Stimulated activated CD8-positive, alpha-beta memory T cell treated with anti-CD3 and anti-CD28 coated beads, Interleukin-4, amount 100 ng/mL, for 48 hours (primary cell): ENCODE measurements around the gene LAMTOR1.
"Not testable (repeated sequence)": the region's sequence is repeated elsewhere in the genome, so short reads cannot be mapped to it uniquely, and the experiment has no call there.

Experiments
- DNase-seq: peaks from one replicate; pipeline ENCODE4 v3.0.0-alpha.2; 2020

Gene LAMTOR1

DNA sequence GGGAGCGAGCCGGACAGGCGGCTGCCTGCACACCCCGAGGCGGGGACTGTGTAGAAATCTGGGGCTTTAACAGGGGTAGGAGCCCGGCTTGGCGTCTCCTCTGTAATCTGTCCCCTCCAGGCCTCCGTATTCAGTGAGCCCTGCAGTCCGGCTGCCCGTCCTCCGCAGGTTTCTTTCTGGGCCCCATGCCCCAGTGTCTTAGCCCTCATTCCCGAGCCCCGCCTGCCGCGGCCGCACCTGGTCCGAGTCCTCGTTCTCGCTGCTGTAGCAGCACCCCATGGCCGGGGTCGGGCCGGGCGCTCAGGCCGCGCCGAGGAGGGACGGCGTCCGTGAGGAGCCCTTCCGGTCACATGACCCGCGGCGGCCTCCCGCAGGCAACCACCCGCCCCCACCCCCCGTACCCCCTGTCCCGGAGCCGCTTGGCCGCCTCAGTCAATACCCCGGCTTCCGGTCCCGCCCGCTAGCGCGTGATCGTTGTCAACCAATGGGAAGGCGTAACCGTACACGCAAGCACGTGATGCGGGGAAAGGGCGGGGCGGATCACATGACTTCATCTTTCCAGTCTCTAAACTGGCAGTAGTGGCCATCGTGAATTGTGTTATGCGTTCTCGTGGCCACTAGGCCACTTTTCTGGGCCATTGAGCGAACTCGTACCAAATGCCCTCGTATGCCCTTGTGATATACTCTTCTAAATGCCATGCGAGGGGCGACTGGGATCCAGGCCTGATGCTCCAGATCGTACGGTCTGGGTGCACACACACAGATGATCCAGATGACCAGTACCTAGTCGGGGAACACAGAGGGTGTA lies at the start of gene LAMTOR1:
TSS of gene LAMTOR1 (minus strand) at position 352 of the 808 bp plus-strand sequence. CDS start at position 279, 73 bp downstream.
- DNase-seq, result peak; percentile 99

DNA sequence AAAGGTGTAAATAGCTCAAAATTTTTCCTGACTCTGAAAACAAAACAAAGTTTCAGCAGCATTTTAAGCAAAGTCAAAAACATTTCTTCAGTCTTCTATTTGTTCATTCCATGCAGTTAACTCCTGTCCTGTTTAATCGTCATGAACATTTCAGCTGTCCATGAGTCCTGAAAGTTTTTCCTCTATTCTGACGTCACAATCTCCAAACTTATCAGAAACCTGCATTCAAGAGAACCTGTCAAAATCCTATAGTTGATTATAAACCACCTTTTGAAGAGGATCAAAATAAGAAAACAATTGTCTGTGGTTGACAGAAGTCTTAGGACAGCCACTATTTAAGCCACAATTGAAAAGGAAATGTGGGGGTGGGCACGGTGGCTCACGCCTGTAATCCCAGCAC lies 47.8 kb upstream of the LAMTOR1 start:
- no peak for DNase-seq

GRCh38 chr11:72146625-72147024 lies 43.5 kb upstream of the LAMTOR1 start:
- no peak for DNase-seq

DNA sequence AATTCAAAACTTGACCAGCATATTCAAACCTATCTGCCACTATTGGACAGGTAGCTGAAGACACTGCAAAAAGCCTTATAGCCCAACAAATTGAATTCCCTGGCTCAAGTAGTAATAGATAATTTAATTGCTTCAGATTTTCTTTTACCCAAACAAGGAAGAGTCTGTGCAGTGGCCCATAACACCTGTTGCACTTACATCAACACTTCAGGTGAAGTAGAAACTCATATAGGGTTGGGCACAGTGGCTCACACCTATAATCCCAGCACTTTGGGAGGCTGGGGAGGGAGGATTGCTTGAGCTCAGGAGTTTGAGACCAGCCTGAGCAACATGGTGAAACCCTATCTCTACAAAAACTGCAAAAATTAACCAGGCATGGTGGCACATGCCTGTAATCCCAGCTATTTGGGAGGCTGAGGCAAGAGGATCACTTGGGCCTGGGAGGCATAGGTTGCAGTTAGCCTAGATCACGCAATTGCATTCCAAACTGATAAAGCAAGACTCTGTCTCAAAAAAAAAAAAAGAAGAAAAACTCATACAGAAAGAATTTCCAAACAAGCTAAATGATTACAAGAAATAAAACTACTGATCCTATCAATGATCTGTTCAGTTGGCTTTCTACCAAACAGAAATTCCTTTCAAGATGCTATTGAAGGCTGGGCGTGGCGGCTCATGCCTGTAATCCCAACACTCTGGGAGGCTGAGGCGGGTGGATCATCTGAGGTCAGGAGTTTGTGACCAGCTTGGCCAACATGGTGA lies 41.9 kb upstream of the LAMTOR1 start:
- no peak for DNase-seq

GRCh38 chr11:72142543-72142942 lies 39.4 kb upstream of the LAMTOR1 start:
- not testable (repeated sequence) for DNase-seq

DNA sequence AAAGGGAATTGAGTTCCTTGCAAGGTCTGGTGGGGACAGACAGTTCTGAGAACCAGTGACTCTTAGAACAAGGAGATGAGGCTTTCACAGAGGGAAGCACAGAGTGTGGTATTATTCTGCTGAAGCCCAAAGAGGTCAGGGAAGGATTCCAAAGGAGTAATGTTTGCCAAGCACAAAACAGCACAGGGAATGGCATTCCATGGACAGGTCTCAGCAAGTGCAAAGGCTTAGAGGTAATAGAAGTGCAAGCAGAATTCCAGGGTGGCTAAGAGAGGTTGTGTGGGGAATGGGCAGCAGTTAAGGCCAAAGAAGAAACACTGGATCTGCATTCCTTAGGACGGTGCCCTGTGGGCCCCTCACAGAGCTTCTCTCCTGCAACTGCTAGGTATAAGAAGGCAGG lies 39.0 kb upstream of the LAMTOR1 start:
- DNase-seq, result not testable (repeated sequence)

DNA sequence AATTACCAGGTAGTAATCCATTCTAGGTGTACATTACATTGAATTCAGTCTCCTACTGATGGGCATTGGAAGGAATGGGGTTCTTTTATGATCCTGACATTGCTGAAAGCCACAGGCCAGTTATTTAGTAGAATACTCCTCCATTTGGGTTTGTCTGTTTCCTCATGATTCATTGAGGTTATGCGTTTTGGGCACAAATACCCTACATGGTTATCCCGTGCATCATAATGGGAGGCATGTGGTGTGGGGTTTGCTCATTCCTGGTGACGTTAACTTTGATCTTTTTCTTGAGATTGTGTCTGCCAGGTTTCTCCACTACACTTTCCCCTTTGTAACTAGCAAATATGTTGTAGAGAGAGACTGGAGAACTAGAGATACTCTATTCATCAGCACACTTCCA lies 38.0 kb upstream of the LAMTOR1 start:
- DNase-seq, result peak; percentile 64

GRCh38 chr11:72140661-72141060 lies 37.6 kb upstream of the LAMTOR1 start:
- no peak for DNase-seq

DNA sequence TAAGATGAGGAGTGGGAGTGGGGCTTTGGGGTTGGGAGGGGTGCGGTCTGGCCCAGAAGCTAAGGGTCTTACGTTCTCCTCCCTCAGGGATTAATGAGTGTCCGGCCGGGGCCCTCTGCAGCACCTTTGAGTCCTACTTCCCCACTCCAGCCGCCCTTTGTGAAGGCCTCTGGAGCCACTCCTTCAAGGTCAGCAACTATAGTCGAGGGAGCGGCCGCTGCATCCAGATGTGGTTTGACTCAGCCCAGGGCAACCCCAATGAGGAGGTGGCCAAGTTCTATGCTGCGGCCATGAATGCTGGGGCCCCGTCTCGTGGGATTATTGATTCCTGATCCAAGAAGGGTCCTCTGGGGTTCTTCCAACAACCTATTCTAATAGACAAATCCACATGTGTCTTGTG lies 36.4 kb upstream of the LAMTOR1 start:
- no peak for DNase-seq

DNA sequence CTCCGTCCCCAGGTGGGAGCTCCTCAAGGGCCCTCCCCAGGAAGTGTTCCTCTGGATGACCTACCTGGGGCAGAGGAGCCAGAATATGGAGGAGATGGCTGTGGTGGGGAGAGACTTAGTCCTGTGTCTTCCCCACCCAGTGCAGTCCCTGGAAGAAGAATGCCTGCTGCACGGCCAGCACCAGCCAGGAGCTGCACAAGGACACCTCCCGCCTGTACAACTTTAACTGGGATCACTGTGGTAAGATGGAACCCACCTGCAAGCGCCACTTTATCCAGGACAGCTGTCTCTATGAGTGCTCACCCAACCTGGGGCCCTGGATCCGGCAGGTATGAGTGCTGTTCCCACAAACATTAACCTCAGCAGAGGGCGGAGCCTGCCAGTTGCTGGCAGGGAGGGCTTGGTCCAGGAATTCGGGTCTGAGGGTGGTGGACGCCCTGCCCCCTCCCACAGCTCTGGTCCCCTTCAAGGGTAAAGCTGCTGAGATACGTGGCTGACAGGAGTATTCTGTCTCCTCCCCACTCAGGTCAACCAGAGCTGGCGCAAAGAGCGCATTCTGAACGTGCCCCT lies 35.8 kb upstream of the LAMTOR1 start:
- no peak for DNase-seq

- no peak for DNase-seq
These were observed 33.7 kb upstream of the LAMTOR1 start for GRCh38 chr11:72136684-72137262.

DNA sequence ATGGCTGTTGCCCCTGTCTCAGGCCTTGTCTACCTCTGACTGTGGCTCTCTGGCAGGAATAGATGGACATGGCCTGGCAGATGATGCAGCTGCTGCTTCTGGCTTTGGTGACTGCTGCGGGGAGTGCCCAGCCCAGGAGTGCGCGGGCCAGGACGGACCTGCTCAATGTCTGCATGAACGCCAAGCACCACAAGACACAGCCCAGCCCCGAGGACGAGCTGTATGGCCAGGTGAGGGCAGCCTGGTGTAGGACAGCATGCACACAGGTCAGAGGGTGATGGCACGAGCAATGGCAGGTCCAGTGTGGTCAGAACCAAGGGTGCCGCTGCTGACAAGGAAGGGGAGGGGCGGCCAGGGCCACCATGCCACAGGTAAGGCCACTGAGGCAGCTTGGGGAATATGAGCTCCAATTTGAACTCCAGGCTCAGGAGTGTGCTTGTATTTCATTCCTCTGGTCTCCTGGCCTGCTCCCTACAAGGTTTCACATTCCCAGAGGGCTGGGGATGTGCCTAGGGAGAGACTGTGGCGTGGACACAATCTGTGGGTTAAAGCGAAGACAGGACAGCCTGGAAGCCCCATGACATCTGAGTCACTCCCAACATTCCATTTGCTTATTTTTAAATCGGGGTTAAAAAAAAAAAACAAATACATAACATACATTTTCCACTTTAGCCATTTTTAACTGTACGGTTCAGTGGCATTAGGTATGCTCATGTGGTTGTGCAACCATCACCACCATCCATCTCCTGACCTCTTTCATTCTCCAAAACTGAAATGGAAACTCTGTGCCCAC lies 33.0 kb upstream of the LAMTOR1 start:
- DNase-seq, result no peak

DNA sequence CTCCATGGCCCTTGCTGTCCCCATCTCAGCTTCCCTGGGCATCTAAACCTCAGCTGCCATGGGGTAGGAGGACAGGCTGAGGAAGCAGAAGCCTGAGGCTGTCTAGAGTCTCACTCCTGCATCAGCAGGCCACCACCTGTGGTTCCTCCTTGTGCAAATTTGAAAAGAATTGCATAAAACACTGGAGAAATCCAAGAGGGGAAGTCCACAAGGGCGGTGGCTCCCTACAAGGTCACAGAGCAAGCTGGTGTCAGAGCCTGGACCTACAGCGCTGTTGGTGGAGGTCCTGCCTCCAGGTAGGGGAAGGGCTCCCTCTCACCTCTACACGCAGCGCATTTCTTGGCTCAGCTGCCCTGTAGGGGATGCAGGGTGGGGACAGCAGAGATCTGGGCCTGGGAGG lies 32.4 kb upstream of the LAMTOR1 start, which contains the start of gene FOLR3:
TSS of gene FOLR3 (plus strand) at position 253 of the 400 bp plus-strand sequence. CDS start 228 bp downstream, outside the sequence.
- not testable (repeated sequence) for DNase-seq

DNA sequence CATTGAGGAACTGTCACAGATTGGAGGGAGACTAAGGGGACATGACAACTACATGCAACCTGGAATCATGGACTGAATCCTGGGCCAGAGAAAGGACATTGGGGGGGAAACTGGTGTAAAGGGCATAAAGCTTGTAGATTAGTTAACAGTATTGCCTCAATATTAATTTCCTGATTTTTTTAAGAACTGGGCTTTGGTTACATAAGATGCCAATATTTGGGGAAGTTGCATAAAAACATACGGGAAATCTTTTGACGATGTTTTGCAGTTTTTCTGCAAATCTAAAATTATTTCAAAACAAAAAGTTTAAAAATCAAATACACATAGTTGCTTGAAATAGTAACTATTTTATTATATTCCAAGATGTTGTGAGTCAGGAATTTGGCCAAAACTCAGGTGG lies 29.5 kb upstream of the LAMTOR1 start:
- DNase-seq, result no peak

DNA sequence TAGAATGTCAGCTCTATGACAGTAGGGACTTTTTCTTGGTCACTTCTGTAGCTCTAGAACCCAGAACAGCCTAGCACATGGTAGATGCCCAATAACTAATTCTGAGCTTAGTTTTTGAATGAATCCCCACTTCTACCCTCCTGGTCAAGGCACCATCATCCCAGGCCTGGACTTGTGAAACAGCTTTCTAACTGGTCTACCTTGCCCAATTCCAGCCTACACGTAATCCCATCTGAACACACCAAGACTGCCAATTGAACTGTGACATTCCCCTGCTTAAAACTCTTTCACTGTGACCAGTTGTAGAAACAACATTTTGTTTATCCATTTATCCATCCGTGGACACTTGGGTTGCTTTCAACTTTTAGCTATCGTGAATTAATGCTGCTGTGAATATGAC lies 26.3 kb upstream of the LAMTOR1 start:
- DNase-seq, result no peak

- DNase-seq, result no peak
These were observed 24.8 kb upstream of the LAMTOR1 start for GRCh38 chr11:72127923-72128322.

- no peak for DNase-seq
These were observed 22.9 kb upstream of the LAMTOR1 start for GRCh38 chr11:72125956-72126355.

GRCh38 chr11:72124046-72124445 lies 20.9 kb upstream of the LAMTOR1 start:
- DNase-seq, result no peak

GRCh38 chr11:72123117-72123653 lies 20.1 kb upstream of the LAMTOR1 start:
- no peak for DNase-seq

- DNase-seq, result no peak
These were observed 19.5 kb upstream of the LAMTOR1 start for GRCh38 chr11:72122607-72123006.

DNA sequence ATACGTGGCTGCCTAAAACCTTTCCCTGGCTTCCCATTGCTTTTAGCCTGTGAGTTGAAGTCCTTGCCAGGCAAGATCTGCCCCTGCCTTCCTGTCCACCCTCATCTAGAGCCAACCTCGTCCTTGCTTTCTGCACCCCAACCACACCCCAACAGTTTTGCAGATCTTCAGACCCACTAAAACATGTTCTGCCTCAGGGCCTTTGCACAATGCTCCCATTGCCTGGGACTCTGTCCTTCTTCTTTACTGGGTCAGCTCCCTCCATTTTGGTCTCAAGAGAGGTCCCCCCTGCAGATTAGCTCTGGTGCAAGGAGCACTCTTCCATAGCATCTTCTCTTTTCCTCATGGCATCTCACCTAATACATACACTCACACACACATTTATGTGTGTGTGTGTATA lies 17.8 kb upstream of the LAMTOR1 start:
- no peak for DNase-seq

- no peak for DNase-seq
These were observed 16.1 kb upstream of the LAMTOR1 start for GRCh38 chr11:72119198-72119597.
